Mesendoderm (in vitro differentiated cells): ENCODE results near the gene EIF1.
"Not testable (repeated sequence)": the region's sequence is repeated elsewhere in the genome, so short reads cannot be mapped to it uniquely, and the experiment has no call there.

Experiments
- DNase-seq: peaks from one replicate; pipeline ENCODE4 v3.0.0; 2013
- H2AK5ac ChIP-seq: 2 replicates; pipeline ENCODE4 v1.6.1; 2013; ENCODE audit warnings: low read length, inconsistent platforms
- H2BK120ac ChIP-seq: 2 replicates; pipeline ENCODE4 v1.6.1; 2013; ENCODE audit warnings: low read depth, mild to moderate bottlenecking, low read length, moderate library complexity, mixed read lengths
- H2BK15ac ChIP-seq: replicated peaks from 2 replicates; pipeline ENCODE4 v1.6.1; 2013; ENCODE audit warnings: low read depth, mild to moderate bottlenecking, moderate library complexity
- H2BK5ac ChIP-seq: 2 replicates; pipeline ENCODE4 v1.6.1; 2013; ENCODE audit warnings: low read length, inconsistent platforms
- H3K18ac ChIP-seq: 2 replicates; pipeline ENCODE4 v1.6.1; 2013; ENCODE audit warnings: mild to moderate bottlenecking, low read length, mixed read lengths
- H3K23ac ChIP-seq: one replicate; pipeline ENCODE4 v1.6.1; 2013; ENCODE audit warnings: low read length
- H3K27ac ChIP-seq: 2 replicates; pipeline ENCODE4 v1.5.1; 2013; ENCODE audit warnings: low read depth, mild to moderate bottlenecking, inconsistent platforms, low read length, moderate library complexity
- H3K27me3 ChIP-seq: 2 replicates; pipeline ENCODE4 v1.6.1; 2013; ENCODE audit warnings: low read length, control low read depth, mild to moderate bottlenecking, inconsistent platforms; ENCODE audit not compliant: insufficient read depth, poor library complexity
- H3K36me3 ChIP-seq: 2 replicates; pipeline ENCODE4 v1.6.1; 2013; ENCODE audit warnings: low read length, inconsistent platforms; ENCODE audit not compliant: control insufficient read depth, insufficient read depth
- H3K4ac ChIP-seq: one replicate; pipeline ENCODE4 v1.6.1; 2013; ENCODE audit warnings: low read depth, mild to moderate bottlenecking, low read length, moderate library complexity
- H3K4me1 ChIP-seq: 2 replicates; pipeline ENCODE4 v1.6.1; 2013; ENCODE audit warnings: low read depth, low read length, inconsistent platforms; ENCODE audit not compliant: control insufficient read depth
- H3K4me2 ChIP-seq: 2 replicates; pipeline ENCODE4 v1.6.1; 2013; ENCODE audit warnings: low read length
- H3K4me3 ChIP-seq: 2 replicates; pipeline ENCODE4 v1.5.1; 2013; ENCODE audit warnings: mild to moderate bottlenecking, low read length
- H3K56ac ChIP-seq: one replicate; pipeline ENCODE4 v1.6.1; 2013; ENCODE audit warnings: low read length
- H3K79me1 ChIP-seq: 2 replicates; pipeline ENCODE4 v1.6.1; 2013; ENCODE audit warnings: low read length, inconsistent platforms
- H3K79me2 ChIP-seq: 2 replicates; pipeline ENCODE4 v1.6.1; 2013; ENCODE audit warnings: mild to moderate bottlenecking, low read length; ENCODE audit not compliant: control insufficient read depth, insufficient read depth
- H3K9ac ChIP-seq: 2 replicates; pipeline ENCODE4 v1.6.1; 2013; ENCODE audit warnings: low read length, inconsistent platforms
- H4K5ac ChIP-seq: one replicate; pipeline ENCODE4 v1.6.1; 2013; ENCODE audit warnings: low read length
- H4K8ac ChIP-seq: one replicate; pipeline ENCODE4 v1.6.1; 2013; ENCODE audit warnings: low read depth, mild to moderate bottlenecking, control low read depth, low read length, moderate library complexity
- WGBS: extraction: QIAGEN DNeasy Blood & Tissue Kit; methylation state at CpG from one replicate; pipeline ENCODE4 v1.1.7; 2013; ENCODE audit warnings: low lambda C conversion rate, missing lambda C conversion rate; ENCODE audit not compliant: insufficient coverage; ENCODE audit errors: extremely low coverage; 5-methylcytosine and 5-hydroxymethylcytosine counted together

EIF1 gene

DNA sequence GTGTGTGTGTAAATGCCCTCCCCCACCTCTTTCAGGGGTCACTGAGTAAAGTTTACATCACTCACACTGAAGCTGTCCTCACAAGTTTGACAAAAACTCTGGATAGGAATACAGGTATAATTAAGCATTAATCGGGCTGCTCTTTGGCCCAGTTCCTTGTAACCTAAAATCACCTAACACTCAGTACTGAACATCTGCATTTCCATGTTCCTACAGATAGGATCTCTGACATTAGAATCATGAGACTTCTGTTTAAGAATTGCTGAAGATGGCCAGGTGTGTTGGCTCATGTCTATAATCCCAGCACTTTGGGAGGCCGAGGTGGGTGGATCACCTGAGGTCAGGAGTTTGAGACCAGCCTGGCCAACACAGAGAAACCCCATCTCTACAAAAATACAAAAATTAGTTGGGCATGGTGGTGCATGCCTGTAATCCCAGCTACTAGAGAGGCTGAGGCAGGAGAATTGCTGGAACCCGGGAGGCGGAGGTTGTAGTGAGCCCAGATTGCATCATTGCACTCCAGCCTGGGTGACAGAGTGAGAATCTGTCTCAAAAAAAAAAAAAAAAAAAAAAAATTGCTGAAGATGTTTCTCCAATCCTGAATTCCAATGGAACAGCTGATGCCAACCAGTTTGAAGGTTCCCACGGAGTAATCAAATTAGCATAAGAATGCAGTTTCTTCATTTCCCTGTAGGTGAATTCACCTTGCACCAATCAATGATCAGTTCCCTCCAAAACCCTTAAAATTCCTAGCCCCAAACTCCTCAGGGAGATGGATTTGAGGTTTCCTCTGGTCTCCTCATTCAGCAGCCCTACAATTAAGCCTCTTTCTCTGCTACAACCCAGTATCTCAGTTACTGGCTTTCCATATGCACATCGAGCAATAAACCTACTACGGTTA is 13.3 kb upstream of the EIF1 start:
- not testable (repeated sequence) for H3K56ac ChIP-seq, H3K4me1 ChIP-seq, H2BK15ac ChIP-seq, H2BK120ac ChIP-seq, H3K4me2 ChIP-seq, H4K8ac ChIP-seq, H2AK5ac ChIP-seq, H3K27me3 ChIP-seq, H3K18ac ChIP-seq, H3K4me3 ChIP-seq, H3K79me2 ChIP-seq, H3K79me1 ChIP-seq, H2BK5ac ChIP-seq, H3K23ac ChIP-seq, H3K36me3 ChIP-seq, H4K5ac ChIP-seq, H3K27ac ChIP-seq, H3K9ac ChIP-seq, H3K4ac ChIP-seq
- DNase-seq: peak; percentile 72
- no CpG with 5 or more reads among the region's 7 CpGs for WGBS

DNA sequence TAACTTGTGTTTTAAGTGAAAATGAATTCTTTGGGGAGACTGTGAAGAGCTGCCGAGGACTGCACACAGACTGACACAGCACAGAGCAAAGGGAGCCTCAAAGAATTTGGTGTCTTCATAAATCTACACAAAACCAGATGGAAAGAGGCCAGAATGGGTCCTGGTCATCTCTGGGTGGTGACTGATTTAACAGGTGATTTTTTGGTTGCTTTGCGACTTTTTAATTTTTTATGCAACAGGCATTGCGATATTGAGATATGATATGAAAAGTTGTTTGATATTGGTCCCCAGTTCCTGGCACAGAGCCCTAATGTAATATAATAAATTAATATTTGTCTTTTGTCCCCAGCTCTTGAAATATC is 12.6 kb upstream of the EIF1 start:
- Histone ChIP-seq H3K56ac (no peak overlapping the region), H2BK5ac (no peak overlapping the region), H2AK5ac (no peak overlapping the region), H3K27ac (no peak overlapping the region), H2BK15ac (no peak overlapping the region), H3K79me1 (no peaks in the 10 kb centered on the region), H3K18ac (no peak overlapping the region), H3K36me3 (no peaks in the 10 kb centered on the region), H3K4ac (no peak overlapping the region), H3K4me2 (no peak overlapping the region), H4K8ac (no peak overlapping the region), H3K4me3 (no peak overlapping the region), H3K27me3 (no peaks in the 10 kb centered on the region), H3K23ac (no peak overlapping the region), H2BK120ac (no peak overlapping the region), H3K9ac (no peak overlapping the region), H3K79me2 (no peaks in the 10 kb centered on the region), H3K4me1 (peaks cover 2% of the 10 kb centered on the region), H4K5ac (no peak overlapping the region)
- no peak for DNase-seq
- WGBS: no CpG with 5 or more reads among the region's 3 CpGs

DNA sequence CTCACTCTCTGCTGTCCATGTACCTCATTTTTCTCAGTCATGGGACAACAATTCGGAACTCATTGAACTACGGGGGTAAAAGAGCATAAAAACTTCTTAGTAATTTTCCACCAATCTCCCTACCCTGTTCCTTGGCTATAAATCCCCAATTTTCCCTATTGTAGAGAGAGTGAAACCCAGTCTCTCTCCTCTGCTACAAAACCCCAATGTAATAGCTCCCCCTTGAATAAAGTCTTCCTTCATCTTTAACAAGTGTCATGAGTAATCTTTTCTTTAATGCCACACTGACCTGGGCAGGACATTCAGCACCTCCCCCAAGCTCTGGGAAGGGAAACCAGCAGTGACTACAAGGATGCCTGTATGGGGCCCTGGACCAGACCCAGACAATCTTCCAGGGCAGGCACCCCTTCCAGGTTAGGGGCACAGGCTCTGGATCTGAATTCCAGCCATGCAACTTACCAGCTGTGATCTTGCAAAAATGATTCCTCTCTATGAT is 10.2 kb upstream of the EIF1 start:
- H2AK5ac ChIP-seq: no peak overlapping the region
- no peaks in the 10 kb centered on the region for H3K79me2 ChIP-seq
- no peak overlapping the region for H3K4ac ChIP-seq
- H2BK5ac ChIP-seq: no peak overlapping the region
- no peak overlapping the region for H4K5ac ChIP-seq
- DNase-seq: no peak
- H3K27ac ChIP-seq: no peak overlapping the region
- no peaks in the 10 kb centered on the region for H3K36me3 ChIP-seq
- no peak overlapping the region for H3K4me3 ChIP-seq
- no peak overlapping the region for H2BK15ac ChIP-seq
- H3K4me2 ChIP-seq: no peak overlapping the region
- no peak overlapping the region for H3K18ac ChIP-seq
- no CpG with 5 or more reads among the region's 2 CpGs for WGBS
- no peak overlapping the region for H3K9ac ChIP-seq
- H3K56ac ChIP-seq: no peak overlapping the region
- H4K8ac ChIP-seq: no peak overlapping the region
- no peaks in the 10 kb centered on the region for H3K79me1 ChIP-seq
- no peak overlapping the region for H2BK120ac ChIP-seq
- no peaks in the 10 kb centered on the region for H3K27me3 ChIP-seq
- H3K23ac ChIP-seq: no peak overlapping the region
- peaks cover 2% of the 10 kb centered on the region for H3K4me1 ChIP-seq

DNA sequence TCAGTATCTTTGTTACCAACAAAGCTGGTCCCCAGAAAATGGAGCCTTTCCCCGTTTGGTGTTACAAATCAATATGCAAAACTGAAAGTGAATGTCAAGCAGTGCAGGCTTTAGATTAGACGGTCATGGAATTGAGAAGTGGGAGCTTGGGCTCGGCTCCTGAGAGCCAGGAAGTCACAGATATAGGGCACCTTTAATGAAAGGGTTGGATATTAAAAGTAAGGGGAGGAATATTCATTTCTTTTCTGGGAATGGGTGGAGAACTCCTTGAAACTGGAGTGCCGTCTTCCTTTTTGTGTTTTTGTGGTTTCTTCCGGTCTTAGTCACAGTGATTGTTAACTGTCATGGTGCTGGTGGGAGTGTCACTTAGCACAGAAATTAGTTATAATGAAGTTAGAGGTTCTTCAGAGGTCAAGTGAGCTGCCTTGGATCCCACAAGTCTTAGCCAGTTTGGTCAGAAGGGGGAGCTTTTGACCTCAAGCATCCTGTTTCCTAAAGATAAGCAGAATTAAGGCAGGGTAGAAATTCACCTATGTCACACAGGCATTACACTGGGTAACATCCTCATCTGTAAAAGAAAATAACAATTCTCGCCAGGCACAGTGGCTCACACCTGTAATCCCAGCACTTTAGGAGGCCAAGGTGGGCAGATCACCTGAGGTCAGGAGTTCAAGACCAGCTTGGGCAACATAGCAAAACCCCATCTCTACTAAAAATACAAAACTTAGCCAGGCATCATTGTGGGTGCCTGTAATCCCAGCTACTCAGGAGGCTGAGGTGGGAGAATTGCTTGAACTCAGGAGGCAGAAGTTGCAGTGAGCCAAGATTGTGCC is 9.6 kb upstream of the EIF1 start:
- no peak overlapping the region for H3K18ac ChIP-seq
- H3K27ac ChIP-seq: no peak overlapping the region
- no peak overlapping the region for H3K9ac ChIP-seq
- no peak overlapping the region for H2BK15ac ChIP-seq
- H3K36me3 ChIP-seq: no peaks in the 10 kb centered on the region
- H3K4me3 ChIP-seq: no peak overlapping the region
- H3K4me2 ChIP-seq: no peak overlapping the region
- no peaks in the 10 kb centered on the region for H3K79me2 ChIP-seq
- no peak overlapping the region for H2AK5ac ChIP-seq
- H2BK120ac ChIP-seq: no peak overlapping the region
- no peak overlapping the region for H4K5ac ChIP-seq
- peak; percentile 69 for DNase-seq
- H3K4ac ChIP-seq: no peak overlapping the region
- peaks cover 2% of the 10 kb centered on the region for H3K4me1 ChIP-seq
- no CpG with 5 or more reads among the region's 6 CpGs for whole genome bisulfite sequencing
- no peaks in the 10 kb centered on the region for H3K27me3 ChIP-seq
- no peak overlapping the region for H3K56ac ChIP-seq
- H2BK5ac ChIP-seq: no peak overlapping the region
- no peak overlapping the region for H4K8ac ChIP-seq
- no peak overlapping the region for H3K23ac ChIP-seq
- no peaks in the 10 kb centered on the region for H3K79me1 ChIP-seq

DNA sequence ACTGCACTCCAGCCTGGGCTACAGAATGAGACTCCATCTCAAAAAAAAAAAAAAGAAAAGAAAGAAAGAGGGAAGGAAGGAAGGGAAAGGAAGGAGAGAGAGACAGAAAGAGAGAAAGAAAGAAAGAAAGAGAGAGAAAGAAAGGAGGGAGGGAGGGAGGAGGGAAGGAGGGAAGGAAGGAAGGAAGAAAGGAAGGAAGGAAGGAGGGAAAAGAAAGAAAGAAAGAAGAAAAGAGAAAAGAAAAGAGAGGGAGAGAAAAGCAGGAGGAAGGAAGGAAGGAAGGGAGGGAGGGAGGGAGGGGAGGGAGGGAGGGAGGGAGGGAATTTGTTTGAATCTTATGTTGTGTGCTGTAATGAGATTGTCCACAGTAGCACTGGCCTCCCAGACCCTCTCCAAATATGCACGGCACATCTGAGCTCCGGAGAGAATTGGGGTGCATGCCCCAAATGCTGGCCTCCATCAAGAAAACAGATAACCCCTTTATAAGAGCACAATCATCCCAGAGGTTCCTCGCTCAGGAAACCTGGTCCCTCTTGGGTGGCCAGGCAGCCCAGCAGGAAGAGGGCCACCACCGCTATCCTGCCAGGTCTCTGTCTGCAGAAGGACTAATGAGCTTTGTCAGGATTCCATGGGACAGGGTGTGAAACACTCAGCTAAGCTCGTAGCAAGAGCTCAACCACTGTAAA is 8.8 kb upstream of the EIF1 start:
- Histone ChIP-seq H3K9ac (no peak overlapping the region), H2BK120ac (no peak overlapping the region), H3K4ac (no peak overlapping the region), H3K27ac (no peak overlapping the region), H3K27me3 (no peaks in the 10 kb centered on the region), H4K5ac (no peak overlapping the region), H3K4me2 (no peak overlapping the region), H2BK5ac (no peak overlapping the region), H2BK15ac (no peak overlapping the region), H3K18ac (no peak overlapping the region), H2AK5ac (no peak overlapping the region), H3K36me3 (no peaks in the 10 kb centered on the region), H3K4me1 (peaks cover 2% of the 10 kb centered on the region), H3K4me3 (no peak overlapping the region), H3K23ac (no peak overlapping the region), H3K79me2 (no peaks in the 10 kb centered on the region), H4K8ac (no peak overlapping the region), H3K79me1 (no peaks in the 10 kb centered on the region), H3K56ac (no peak overlapping the region)
- DNase-seq: no peak
- WGBS: no CpG with 5 or more reads among the region's 5 CpGs
